Tibial nerve (tissue), 4 donors: ENCODE measurements around the gene C7orf33.

Experiments
- EP300 ChIP-seq, 2 donors: sonication (generic); formaldehyde crosslinking; IDR thresholded peaks; one replicate each; pipeline ENCODE4 v1.6.1; 2017; ENCODE audit warnings: antibody characterized with exemption in 2 of 2, mild to moderate bottlenecking in 1 of 2
- TF ChIP-seq, protein P1 (sequence below), 5 experiments: fragments of 200-600 bp in 3 of 5; fragments of 450-650 bp in 2 of 5; sonication (generic) in 3 of 5; IDR thresholded peaks; one replicate each; pipeline ENCODE4 v1.5.1; 2016 to 2019; ENCODE audit warnings: antibody characterized with exemption in 5 of 5, mild to moderate bottlenecking in 3 of 5, moderate library complexity in 2 of 5

DNA sequence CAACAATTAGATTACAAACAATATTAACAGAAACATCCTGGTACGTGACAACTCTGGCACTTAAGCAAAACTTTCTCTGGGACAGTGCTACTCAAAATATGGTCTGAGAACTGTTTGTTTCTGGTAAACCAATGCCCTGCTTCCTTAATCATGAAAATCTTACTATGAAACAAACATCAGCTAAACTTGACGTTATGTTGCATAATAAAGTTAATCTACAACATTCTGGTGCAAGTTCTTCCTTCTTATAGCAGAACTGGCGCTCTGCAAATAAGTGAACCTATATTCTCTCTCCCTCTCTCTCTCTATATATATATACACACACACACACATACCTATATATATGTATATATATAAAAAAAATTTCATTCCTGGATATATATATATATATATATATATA, 7.8 kb downstream of the C7orf33 start:
- TF ChIP-seq, protein P1, sequence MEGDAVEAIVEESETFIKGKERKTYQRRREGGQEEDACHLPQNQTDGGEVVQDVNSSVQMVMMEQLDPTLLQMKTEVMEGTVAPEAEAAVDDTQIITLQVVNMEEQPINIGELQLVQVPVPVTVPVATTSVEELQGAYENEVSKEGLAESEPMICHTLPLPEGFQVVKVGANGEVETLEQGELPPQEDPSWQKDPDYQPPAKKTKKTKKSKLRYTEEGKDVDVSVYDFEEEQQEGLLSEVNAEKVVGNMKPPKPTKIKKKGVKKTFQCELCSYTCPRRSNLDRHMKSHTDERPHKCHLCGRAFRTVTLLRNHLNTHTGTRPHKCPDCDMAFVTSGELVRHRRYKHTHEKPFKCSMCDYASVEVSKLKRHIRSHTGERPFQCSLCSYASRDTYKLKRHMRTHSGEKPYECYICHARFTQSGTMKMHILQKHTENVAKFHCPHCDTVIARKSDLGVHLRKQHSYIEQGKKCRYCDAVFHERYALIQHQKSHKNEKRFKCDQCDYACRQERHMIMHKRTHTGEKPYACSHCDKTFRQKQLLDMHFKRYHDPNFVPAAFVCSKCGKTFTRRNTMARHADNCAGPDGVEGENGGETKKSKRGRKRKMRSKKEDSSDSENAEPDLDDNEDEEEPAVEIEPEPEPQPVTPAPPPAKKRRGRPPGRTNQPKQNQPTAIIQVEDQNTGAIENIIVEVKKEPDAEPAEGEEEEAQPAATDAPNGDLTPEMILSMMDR (IDR thresholded peaks at IDR 0.05), result no peak
- no peak for TF ChIP-seq EP300 (IDR thresholded peaks at IDR 0.05)
